Adrenal gland (tissue), 12 donors: ENCODE measurements around the gene CDH2. TPM values are rescaled to one million over a fixed set of nuclear protein-coding genes. Genes with fewer than 3 reads are reported as not detected.

Experiments
- DNase-seq, 7 donors: peaks; one replicate each; pipeline ENCODE4 v3.0.0-alpha.2; 2019 to 2020
- H3K27ac ChIP-seq, 5 donors: fragments of 200-600 bp; sonication (generic) in 4 of 5; 1 replicate in 3 of 5; 2 replicates in 2 of 5; pipeline versions ENCODE4 v1.5.1 to v1.8.0; 2016 to 2020; ENCODE audit warnings: mild to moderate bottlenecking in 1 of 5
- H3K27me3 ChIP-seq: fragments of 200-600 bp; 2 replicates; pipeline ENCODE4 v1.8.0; 2021
- H3K36me3 ChIP-seq, 2 donors: fragments of 200-600 bp; replicated peaks in 1 of 2; 1 replicate in 1 of 2; 2 replicates in 1 of 2; pipeline versions ENCODE4 v1.5.1 to v1.8.0; 2018 to 2022
- H3K4me1 ChIP-seq, 2 donors: fragments of 200-600 bp; replicated peaks in 1 of 2; 1 replicate in 1 of 2; 2 replicates in 1 of 2; pipeline versions ENCODE4 v1.5.1 to v1.8.0; 2018 to 2021
- H3K4me3 ChIP-seq, 4 donors: fragments of 200-600 bp; sonication (generic) in 3 of 4; one replicate each; pipeline ENCODE4 v1.5.1; 2016 to 2018
- H3K9me3 ChIP-seq, 3 donors: fragments of 200-600 bp; sonication (generic) in 1 of 3; replicated peaks in 1 of 3; 1 replicate in 2 of 3; 2 replicates in 1 of 3; pipeline versions ENCODE4 v1.5.1 to v1.8.0; 2016 to 2021
- POLR2A ChIP-seq, 2 donors: fragments of 450-650 bp; IDR thresholded peaks; one replicate each; pipeline ENCODE4 v1.6.1; 2017; ENCODE audit warnings: antibody characterized with exemption in 2 of 2, mild to moderate bottlenecking in 2 of 2, moderate library complexity in 1 of 2
- WGBS, 4 donors: extraction: QIAGEN DNeasy Blood & Tissue Kit in 2 of 4; methylation state at CpG; one replicate each; pipeline versions ENCODE4 v1.1.5 to v1.1.7; 2013 to 2017; 5-methylcytosine and 5-hydroxymethylcytosine counted together
- intact Hi-C, 2 donors: fragments of 100-400 bp; cut with DNase I; formaldehyde crosslinking; loops; one replicate each; pipeline versions ENCODE4 v1.14.1 to v1.15.0; 2022 to 2023
- polyA plus RNA-seq, 3 donors: library from polyadenylated mRNA; stranded (reverse); fragments of 200-250 nt in 2 of 3; fragments of 350-450 nt in 1 of 3; fragmentation: Illumina TruSeq in 1 of 3; extraction: RNeasy Lipid Tissue Mini Kit (QIAGEN cat#74804) in 1 of 3; gene quantifications; one replicate each; pipeline ENCODE4 v1.2.3, GENCODE V29; 2013 to 2014
- total RNA-seq, 9 donors: library from RNA; depleted of rRNA in 4 of 9; stranded (reverse); fragments of >200 nt in 4 of 9; fragments of 120-200 nt in 1 of 9; fragmentation: NEBNext Ultra II Directional in 1 of 9; extraction: Animal tissue kit (Norgen Biotek cat#: 25700) in 1 of 9; gene quantifications; one replicate each; pipeline versions ENCODE4 v1.1.0 to v1.2.4, GENCODE V29; 2013 to 2023
- TF ChIP-seq, protein P1 (sequence below), 6 experiments: fragments of 450-650 bp in 4 of 6; fragments of 200-600 bp in 2 of 6; sonication (generic) in 1 of 6; IDR thresholded peaks; 1 replicate in 5 of 6; 2 replicates in 1 of 6; pipeline versions ENCODE4 v1.5.1 to v1.8.0; 2016 to 2021; ENCODE audit warnings: antibody characterized with exemption in 6 of 6, mild to moderate bottlenecking in 2 of 6, moderate library complexity in 1 of 6
- donor health status: healthy with polysubstance abuse.
- donor health status: Bipolar disorder and iron deficiency.
- donor health status: DM: yes; HTN: yes; CAD: no.
- donor health status: DM: no; HTN: no; CAD: no.
- donor health status: DM: no; HTN: no; CAD: no.
- donor health status: DM: yes; HTN: yes; CAD: no.

CDH2 gene
- total and polyA plus RNA-seq, 12 donors: 13.9 to 305 (median 129) TPM

- Histone ChIP-seq H3K9me3 (no peaks in the 10 kb centered on the region), H3K36me3 (no peaks in the 10 kb centered on the region), H3K27ac (no peak overlapping the region), H3K4me1 (no peaks in the 10 kb centered on the region), H3K4me3 (no peak overlapping the region), H3K27me3 (no peaks in the 10 kb centered on the region)
- intact Hi-C loops: no loop called here
- DNase-seq: no peak
- TF ChIP-seq, protein P1, sequence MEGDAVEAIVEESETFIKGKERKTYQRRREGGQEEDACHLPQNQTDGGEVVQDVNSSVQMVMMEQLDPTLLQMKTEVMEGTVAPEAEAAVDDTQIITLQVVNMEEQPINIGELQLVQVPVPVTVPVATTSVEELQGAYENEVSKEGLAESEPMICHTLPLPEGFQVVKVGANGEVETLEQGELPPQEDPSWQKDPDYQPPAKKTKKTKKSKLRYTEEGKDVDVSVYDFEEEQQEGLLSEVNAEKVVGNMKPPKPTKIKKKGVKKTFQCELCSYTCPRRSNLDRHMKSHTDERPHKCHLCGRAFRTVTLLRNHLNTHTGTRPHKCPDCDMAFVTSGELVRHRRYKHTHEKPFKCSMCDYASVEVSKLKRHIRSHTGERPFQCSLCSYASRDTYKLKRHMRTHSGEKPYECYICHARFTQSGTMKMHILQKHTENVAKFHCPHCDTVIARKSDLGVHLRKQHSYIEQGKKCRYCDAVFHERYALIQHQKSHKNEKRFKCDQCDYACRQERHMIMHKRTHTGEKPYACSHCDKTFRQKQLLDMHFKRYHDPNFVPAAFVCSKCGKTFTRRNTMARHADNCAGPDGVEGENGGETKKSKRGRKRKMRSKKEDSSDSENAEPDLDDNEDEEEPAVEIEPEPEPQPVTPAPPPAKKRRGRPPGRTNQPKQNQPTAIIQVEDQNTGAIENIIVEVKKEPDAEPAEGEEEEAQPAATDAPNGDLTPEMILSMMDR (IDR thresholded peaks at IDR 0.05): no peak
- no peak for TF ChIP-seq POLR2A (IDR thresholded peaks at IDR 0.05)
These were observed 193.2 kb downstream of the CDH2 start for GRCh38 chr18:27983780-27984179.

DNA sequence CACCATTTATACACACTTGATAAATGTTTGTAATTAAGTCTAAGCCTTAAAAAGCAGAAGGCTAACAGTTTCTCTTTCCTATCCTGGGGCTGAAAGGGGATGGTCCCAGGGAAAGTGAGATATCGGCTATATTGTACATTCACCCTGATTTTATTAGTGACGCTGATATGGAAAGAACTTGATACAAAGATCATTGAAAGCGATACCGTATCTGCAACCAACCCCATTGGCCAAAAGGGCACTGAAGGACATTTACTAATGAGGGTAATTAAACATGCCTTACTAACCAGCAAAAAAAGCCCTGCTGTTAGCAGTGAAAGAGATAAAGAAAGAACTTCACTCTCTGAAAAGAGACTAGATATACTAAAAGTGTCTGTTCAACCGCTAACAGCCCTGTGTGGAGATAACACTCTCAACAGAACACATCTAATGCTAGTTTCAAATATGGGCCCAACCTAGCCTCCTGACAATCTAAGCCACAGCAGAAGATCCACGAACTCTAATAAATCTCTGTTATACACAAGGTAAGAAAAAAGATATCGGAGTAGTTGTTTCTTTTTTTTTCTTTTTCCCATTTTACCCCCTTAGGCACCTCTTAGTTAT lies 200.0 kb downstream of the CDH2 start:
- DNase-seq: no peak
- no peaks in the 10 kb centered on the region for H3K9me3 ChIP-seq
- no peaks in the 10 kb centered on the region for H3K27me3 ChIP-seq
- no peak overlapping the region for H3K4me3 ChIP-seq
- no peak for TF ChIP-seq POLR2A (IDR thresholded peaks at IDR 0.05)
- TF ChIP-seq, protein P1 (IDR thresholded peaks at IDR 0.05): no peak
- H3K27ac ChIP-seq: no peak overlapping the region
- intact Hi-C loops: no loop called here
- 88 to 94% (median 90%) methylated on average over 7 of the region's 7 CpGs for WGBS, 4 donors
- no peaks in the 10 kb centered on the region for H3K4me1 ChIP-seq
- no peaks in the 10 kb centered on the region for H3K36me3 ChIP-seq

GRCh38 chr18:27970321-27970720 lies 206.6 kb downstream of the CDH2 start:
- no peak overlapping the region for H3K4me3 ChIP-seq
- no peaks in the 10 kb centered on the region for H3K27me3 ChIP-seq
- DNase-seq: no peak
- no peaks in the 10 kb centered on the region for H3K36me3 ChIP-seq
- no peaks in the 10 kb centered on the region for H3K9me3 ChIP-seq
- intact Hi-C loops: no loop called here
- 51 to 76% (median 60%) methylated on average over 1 of the region's 1 CpG for WGBS, 4 donors
- H3K27ac ChIP-seq: no peak overlapping the region
- TF ChIP-seq POLR2A (IDR thresholded peaks at IDR 0.05): no peak
- TF ChIP-seq, protein P1 (IDR thresholded peaks at IDR 0.05): no peak
- H3K4me1 ChIP-seq: no peaks in the 10 kb centered on the region

DNA sequence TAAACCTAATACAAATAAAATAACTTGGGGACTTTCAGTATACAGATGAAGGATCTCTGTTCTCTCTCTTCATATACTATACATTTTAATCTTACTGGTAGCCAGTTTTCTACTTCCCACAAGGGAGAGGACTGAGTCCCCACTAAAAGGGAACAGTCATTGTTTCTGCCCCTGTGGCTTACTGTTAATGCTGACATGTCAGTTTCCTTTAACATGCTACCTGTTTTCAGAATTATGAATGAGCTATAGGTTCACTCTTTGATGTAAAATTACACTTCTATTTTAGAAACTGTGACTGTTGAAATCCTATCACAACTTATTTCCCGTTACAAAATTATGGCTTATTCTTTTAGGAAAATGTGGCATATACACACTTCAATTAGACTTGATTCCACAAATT lies 207.7 kb downstream of the CDH2 start:
- intact Hi-C loops: no loop called here
- TF ChIP-seq, protein P1 (IDR thresholded peaks at IDR 0.05): no peak
- H3K4me1 ChIP-seq: no peaks in the 10 kb centered on the region
- no peaks in the 10 kb centered on the region for H3K36me3 ChIP-seq
- no peaks in the 10 kb centered on the region for H3K27me3 ChIP-seq
- DNase-seq: no peak
- H3K27ac ChIP-seq: no peak overlapping the region
- H3K9me3 ChIP-seq: no peaks in the 10 kb centered on the region
- WGBS, 4 donors: 84 to 94% (median 90%) methylated on average over 1 of the region's 1 CpG
- H3K4me3 ChIP-seq: no peak overlapping the region
